WTC11 (cell line): Measurements from ENCODE around the gene FCHSD2. TPM values are rescaled to one million over a fixed set of nuclear protein-coding genes. Genes with fewer than 3 reads are reported as not detected.

ENCODE experiments used
- ATAC-seq: fragments of 200-7000 bp; cut with Tn5 transposase; 2 replicates; pipeline ENCODE4 v1.10.0; 2021; ENCODE audit warnings: mild to moderate bottlenecking, moderate library complexity
- CTCF ChIA-PET: fragments of 300-600 bp; sonication (Branson Sonifier 250); formaldehyde crosslinking; loops from one replicate; lab custom pipeline; 2021; ENCODE audit warnings: antibody characterized with exemption; lab: Charles Lee
- POLR2A ChIA-PET: fragments of 350-600 bp; sonication (Branson Sonifier 250); formaldehyde crosslinking; loops from one replicate; lab custom pipeline; 2021; ENCODE audit warnings: antibody characterized with exemption; lab: Charles Lee
- DNase-seq: peaks from one replicate; pipeline ENCODE4 v3.0.0; 2021; ENCODE audit warnings: low spot score
- H3K27ac Mint-ChIP-seq: 2 replicates; pipeline ENCODE4 v1.8.0; 2021; ENCODE audit warnings: mixed read lengths
- H3K27me3 Mint-ChIP-seq: 2 replicates; pipeline ENCODE4 v1.8.0; 2021; ENCODE audit warnings: low read depth, mild to moderate bottlenecking, moderate library complexity, mixed read lengths
- H3K36me3 Mint-ChIP-seq: 2 replicates; pipeline ENCODE4 v1.8.0; 2021; ENCODE audit warnings: mixed read lengths
- H3K4me1 Mint-ChIP-seq: 2 replicates; pipeline ENCODE4 v1.8.0; 2022; ENCODE audit warnings: mixed read lengths
- H3K4me3 Mint-ChIP-seq: 2 replicates; pipeline ENCODE4 v1.8.0; 2021; ENCODE audit warnings: mild to moderate bottlenecking, moderate library complexity, mixed read lengths
- H3K9me3 Mint-ChIP-seq: 2 replicates; pipeline ENCODE4 v1.8.0; 2021; ENCODE audit warnings: mixed read lengths
- CREB1 ChIP-seq: sonication (generic); formaldehyde crosslinking; IDR thresholded peaks from 2 replicates; pipeline ENCODE4 v1.8.0; 2023; ENCODE audit warnings: mild to moderate bottlenecking, missing genetic modification reagents
- EMX1 ChIP-seq: fragments of 250-450 bp; sonication (Bioruptor Pico); IDR thresholded peaks from 2 replicates; pipeline ENCODE4 v1.8.0; 2021; ENCODE audit warnings: mild to moderate bottlenecking
- ETV6 ChIP-seq: sonication (generic); formaldehyde crosslinking; IDR thresholded peaks from 2 replicates; pipeline ENCODE4 v1.8.1; 2022; ENCODE audit warnings: mild to moderate bottlenecking, missing genetic modification reagents
- FOXK1 ChIP-seq: sonication (generic); formaldehyde crosslinking; IDR thresholded peaks from 2 replicates; pipeline ENCODE4 v1.8.0; 2022; ENCODE audit warnings: mild to moderate bottlenecking, moderate library complexity, missing genetic modification reagents
- NR3C1 ChIP-seq: sonication (generic); formaldehyde crosslinking; conservative IDR thresholded peaks from 2 replicates; pipeline ENCODE4 v1.8.1; 2023; ENCODE audit warnings: low read depth, mild to moderate bottlenecking, missing genetic modification reagents
- SMAD3 ChIP-seq: sonication (generic); formaldehyde crosslinking; IDR thresholded peaks from 2 replicates; pipeline ENCODE4 v1.8.0; 2022; ENCODE audit warnings: missing genetic modification reagents, mild to moderate bottlenecking, borderline replicate concordance
- SMAD4 ChIP-seq: sonication (generic); formaldehyde crosslinking; IDR thresholded peaks from 2 replicates; pipeline ENCODE4 v1.8.0; 2022; ENCODE audit warnings: mild to moderate bottlenecking, missing genetic modification reagents
- SOX15 ChIP-seq: fragments of 250-450 bp; sonication (Bioruptor Pico); IDR thresholded peaks from 2 replicates; pipeline ENCODE4 v1.9.0; 2021; ENCODE audit warnings: mild to moderate bottlenecking
- SP1 ChIP-seq: sonication (generic); formaldehyde crosslinking; conservative IDR thresholded peaks from 2 replicates; pipeline ENCODE4 v1.8.1; 2022; ENCODE audit warnings: missing genetic modification reagents
- ZNF138 ChIP-seq: sonication (generic); formaldehyde crosslinking; conservative IDR thresholded peaks from 2 replicates; pipeline ENCODE4 v1.8.1; 2022; ENCODE audit warnings: mild to moderate bottlenecking, moderate library complexity, missing genetic modification reagents
- ZNF219 ChIP-seq: sonication (generic); formaldehyde crosslinking; IDR thresholded peaks from 2 replicates; pipeline ENCODE4 v1.8.0; 2023; ENCODE audit warnings: missing genetic modification reagents, mild to moderate bottlenecking, borderline replicate concordance
- ZNF317 ChIP-seq: sonication (generic); formaldehyde crosslinking; IDR thresholded peaks from 2 replicates; pipeline ENCODE4 v1.8.1; 2023; ENCODE audit warnings: low read depth, mild to moderate bottlenecking, moderate library complexity, missing genetic modification reagents, borderline replicate concordance
- ZNF416 ChIP-seq: fragments of 250-450 bp; sonication (Bioruptor Pico); IDR thresholded peaks from 2 replicates; pipeline ENCODE4 v1.9.0; 2021; ENCODE audit warnings: mild to moderate bottlenecking, inconsistent platforms
- ZNF671 ChIP-seq: fragments of 250-450 bp; sonication (Bioruptor Pico); IDR thresholded peaks from 2 replicates; pipeline ENCODE4 v1.8.0; 2021; ENCODE audit warnings: mild to moderate bottlenecking
- total RNA-seq: library from RNA; stranded (reverse); gene quantifications from 3 replicates; pipeline ENCODE4 v1.2.3, GENCODE V29; 2021
- TF ChIP-seq, protein P1 (sequence below): sonication (generic); formaldehyde crosslinking; IDR thresholded peaks from 2 replicates; pipeline ENCODE4 v1.8.1; 2023; ENCODE audit warnings: mild to moderate bottlenecking, missing genetic modification reagents
- TF ChIP-seq, protein P2 (sequence below): sonication (generic); formaldehyde crosslinking; conservative IDR thresholded peaks from 2 replicates; pipeline ENCODE4 v1.8.1; 2023; ENCODE audit warnings: mild to moderate bottlenecking, low read depth, missing genetic modification reagents, moderate library complexity
- TF ChIP-seq, protein P3 (sequence below): fragments of 250-450 bp; sonication (Bioruptor Pico); IDR thresholded peaks from 2 replicates; pipeline ENCODE4 v2.1.2; 2022; ENCODE audit warnings: mild to moderate bottlenecking, moderate library complexity
- TF ChIP-seq, protein P4 (sequence below): fragments of 250-450 bp; sonication (Bioruptor Pico); IDR thresholded peaks from 2 replicates; pipeline ENCODE4 v1.9.0; 2021; ENCODE audit warnings: mild to moderate bottlenecking, borderline replicate concordance
- TF ChIP-seq, protein P5 (sequence below): sonication (generic); formaldehyde crosslinking; IDR thresholded peaks from 2 replicates; pipeline ENCODE4 v1.8.0; 2022; ENCODE audit warnings: mild to moderate bottlenecking, missing genetic modification reagents
- TF ChIP-seq, protein P6 (sequence below): sonication (generic); formaldehyde crosslinking; IDR thresholded peaks from 2 replicates; pipeline ENCODE4 v1.8.1; 2023; ENCODE audit warnings: mild to moderate bottlenecking, missing genetic modification reagents, moderate library complexity
- TF ChIP-seq, protein P7 (sequence below): sonication (generic); formaldehyde crosslinking; IDR thresholded peaks from 2 replicates; pipeline ENCODE4 v1.8.1; 2022; ENCODE audit warnings: missing genetic modification reagents, borderline replicate concordance

FCHSD2 gene
- total RNA-seq, 1 experiment from 2014 or later, result 10.1 TPM

DNA sequence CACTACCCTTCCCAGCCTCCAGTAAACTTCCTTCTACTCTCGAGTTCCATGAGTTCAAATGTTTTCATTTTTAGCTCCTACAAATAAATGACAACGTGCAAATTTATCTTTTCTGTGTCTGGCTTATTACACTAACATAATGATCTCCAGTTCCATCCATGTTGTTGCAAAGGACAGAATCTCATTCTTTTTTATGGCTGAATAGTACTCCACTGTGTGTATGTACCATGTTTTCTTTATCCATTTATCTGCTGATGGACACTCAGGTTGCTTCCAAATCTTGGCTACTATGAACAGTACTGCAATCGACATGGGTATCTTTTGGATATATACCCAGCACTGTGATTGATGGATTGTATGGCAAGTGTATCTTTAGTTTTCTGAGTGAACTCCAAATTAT, 34.5 kb downstream of the FCHSD2 start:
- POLR2A ChIA-PET, result no interaction called here
- no peak for TF ChIP-seq EMX1
- TF ChIP-seq, protein P1, sequence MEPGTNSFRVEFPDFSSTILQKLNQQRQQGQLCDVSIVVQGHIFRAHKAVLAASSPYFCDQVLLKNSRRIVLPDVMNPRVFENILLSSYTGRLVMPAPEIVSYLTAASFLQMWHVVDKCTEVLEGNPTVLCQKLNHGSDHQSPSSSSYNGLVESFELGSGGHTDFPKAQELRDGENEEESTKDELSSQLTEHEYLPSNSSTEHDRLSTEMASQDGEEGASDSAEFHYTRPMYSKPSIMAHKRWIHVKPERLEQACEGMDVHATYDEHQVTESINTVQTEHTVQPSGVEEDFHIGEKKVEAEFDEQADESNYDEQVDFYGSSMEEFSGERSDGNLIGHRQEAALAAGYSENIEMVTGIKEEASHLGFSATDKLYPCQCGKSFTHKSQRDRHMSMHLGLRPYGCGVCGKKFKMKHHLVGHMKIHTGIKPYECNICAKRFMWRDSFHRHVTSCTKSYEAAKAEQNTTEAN (CRISPR knock-in tag), result no peak
- TF ChIP-seq, protein P2, sequence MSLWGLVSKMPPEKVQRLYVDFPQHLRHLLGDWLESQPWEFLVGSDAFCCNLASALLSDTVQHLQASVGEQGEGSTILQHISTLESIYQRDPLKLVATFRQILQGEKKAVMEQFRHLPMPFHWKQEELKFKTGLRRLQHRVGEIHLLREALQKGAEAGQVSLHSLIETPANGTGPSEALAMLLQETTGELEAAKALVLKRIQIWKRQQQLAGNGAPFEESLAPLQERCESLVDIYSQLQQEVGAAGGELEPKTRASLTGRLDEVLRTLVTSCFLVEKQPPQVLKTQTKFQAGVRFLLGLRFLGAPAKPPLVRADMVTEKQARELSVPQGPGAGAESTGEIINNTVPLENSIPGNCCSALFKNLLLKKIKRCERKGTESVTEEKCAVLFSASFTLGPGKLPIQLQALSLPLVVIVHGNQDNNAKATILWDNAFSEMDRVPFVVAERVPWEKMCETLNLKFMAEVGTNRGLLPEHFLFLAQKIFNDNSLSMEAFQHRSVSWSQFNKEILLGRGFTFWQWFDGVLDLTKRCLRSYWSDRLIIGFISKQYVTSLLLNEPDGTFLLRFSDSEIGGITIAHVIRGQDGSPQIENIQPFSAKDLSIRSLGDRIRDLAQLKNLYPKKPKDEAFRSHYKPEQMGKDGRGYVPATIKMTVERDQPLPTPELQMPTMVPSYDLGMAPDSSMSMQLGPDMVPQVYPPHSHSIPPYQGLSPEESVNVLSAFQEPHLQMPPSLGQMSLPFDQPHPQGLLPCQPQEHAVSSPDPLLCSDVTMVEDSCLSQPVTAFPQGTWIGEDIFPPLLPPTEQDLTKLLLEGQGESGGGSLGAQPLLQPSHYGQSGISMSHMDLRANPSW (CRISPR knock-in tag), result no peak
- no peak for TF ChIP-seq ETV6
- TF ChIP-seq, protein P3, sequence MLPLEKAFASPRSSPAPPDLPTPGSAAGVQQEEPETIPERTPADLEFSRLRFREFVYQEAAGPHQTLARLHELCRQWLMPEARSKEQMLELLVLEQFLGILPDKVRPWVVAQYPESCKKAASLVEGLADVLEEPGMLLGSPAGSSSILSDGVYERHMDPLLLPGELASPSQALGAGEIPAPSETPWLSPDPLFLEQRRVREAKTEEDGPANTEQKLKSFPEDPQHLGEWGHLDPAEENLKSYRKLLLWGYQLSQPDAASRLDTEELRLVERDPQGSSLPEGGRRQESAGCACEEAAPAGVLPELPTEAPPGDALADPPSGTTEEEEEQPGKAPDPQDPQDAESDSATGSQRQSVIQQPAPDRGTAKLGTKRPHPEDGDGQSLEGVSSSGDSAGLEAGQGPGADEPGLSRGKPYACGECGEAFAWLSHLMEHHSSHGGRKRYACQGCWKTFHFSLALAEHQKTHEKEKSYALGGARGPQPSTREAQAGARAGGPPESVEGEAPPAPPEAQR, result no peak
- TF ChIP-seq ZNF317 (CRISPR knock-in tag), result no peak
- no peak for TF ChIP-seq ZNF219 (CRISPR knock-in tag)
- TF ChIP-seq, protein P4, sequence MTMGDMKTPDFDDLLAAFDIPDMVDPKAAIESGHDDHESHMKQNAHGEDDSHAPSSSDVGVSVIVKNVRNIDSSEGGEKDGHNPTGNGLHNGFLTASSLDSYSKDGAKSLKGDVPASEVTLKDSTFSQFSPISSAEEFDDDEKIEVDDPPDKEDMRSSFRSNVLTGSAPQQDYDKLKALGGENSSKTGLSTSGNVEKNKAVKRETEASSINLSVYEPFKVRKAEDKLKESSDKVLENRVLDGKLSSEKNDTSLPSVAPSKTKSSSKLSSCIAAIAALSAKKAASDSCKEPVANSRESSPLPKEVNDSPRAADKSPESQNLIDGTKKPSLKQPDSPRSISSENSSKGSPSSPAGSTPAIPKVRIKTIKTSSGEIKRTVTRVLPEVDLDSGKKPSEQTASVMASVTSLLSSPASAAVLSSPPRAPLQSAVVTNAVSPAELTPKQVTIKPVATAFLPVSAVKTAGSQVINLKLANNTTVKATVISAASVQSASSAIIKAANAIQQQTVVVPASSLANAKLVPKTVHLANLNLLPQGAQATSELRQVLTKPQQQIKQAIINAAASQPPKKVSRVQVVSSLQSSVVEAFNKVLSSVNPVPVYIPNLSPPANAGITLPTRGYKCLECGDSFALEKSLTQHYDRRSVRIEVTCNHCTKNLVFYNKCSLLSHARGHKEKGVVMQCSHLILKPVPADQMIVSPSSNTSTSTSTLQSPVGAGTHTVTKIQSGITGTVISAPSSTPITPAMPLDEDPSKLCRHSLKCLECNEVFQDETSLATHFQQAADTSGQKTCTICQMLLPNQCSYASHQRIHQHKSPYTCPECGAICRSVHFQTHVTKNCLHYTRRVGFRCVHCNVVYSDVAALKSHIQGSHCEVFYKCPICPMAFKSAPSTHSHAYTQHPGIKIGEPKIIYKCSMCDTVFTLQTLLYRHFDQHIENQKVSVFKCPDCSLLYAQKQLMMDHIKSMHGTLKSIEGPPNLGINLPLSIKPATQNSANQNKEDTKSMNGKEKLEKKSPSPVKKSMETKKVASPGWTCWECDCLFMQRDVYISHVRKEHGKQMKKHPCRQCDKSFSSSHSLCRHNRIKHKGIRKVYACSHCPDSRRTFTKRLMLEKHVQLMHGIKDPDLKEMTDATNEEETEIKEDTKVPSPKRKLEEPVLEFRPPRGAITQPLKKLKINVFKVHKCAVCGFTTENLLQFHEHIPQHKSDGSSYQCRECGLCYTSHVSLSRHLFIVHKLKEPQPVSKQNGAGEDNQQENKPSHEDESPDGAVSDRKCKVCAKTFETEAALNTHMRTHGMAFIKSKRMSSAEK (CRISPR knock-in tag), result no peak
- TF ChIP-seq ZNF138 (CRISPR knock-in tag), result no peak
- TF ChIP-seq SOX15 (CRISPR knock-in tag), result no peak
- TF ChIP-seq ZNF416 (CRISPR knock-in tag), result no peak
- TF ChIP-seq, protein P5, sequence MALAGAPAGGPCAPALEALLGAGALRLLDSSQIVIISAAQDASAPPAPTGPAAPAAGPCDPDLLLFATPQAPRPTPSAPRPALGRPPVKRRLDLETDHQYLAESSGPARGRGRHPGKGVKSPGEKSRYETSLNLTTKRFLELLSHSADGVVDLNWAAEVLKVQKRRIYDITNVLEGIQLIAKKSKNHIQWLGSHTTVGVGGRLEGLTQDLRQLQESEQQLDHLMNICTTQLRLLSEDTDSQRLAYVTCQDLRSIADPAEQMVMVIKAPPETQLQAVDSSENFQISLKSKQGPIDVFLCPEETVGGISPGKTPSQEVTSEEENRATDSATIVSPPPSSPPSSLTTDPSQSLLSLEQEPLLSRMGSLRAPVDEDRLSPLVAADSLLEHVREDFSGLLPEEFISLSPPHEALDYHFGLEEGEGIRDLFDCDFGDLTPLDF (CRISPR knock-in tag), result no peak
- TF ChIP-seq SMAD3 (CRISPR knock-in tag), result no peak
- TF ChIP-seq, protein P6, sequence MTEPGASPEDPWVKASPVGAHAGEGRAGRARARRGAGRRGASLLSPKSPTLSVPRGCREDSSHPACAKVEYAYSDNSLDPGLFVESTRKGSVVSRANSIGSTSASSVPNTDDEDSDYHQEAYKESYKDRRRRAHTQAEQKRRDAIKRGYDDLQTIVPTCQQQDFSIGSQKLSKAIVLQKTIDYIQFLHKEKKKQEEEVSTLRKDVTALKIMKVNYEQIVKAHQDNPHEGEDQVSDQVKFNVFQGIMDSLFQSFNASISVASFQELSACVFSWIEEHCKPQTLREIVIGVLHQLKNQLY (CRISPR knock-in tag), result no peak
- H3K4me3 Mint-ChIP-seq, result no peak overlapping the region
- no peaks in the 10 kb centered on the region for H3K27me3 Mint-ChIP-seq
- H3K27ac Mint-ChIP-seq, result no peak overlapping the region
- CTCF ChIA-PET, result no interaction called here
- H3K36me3 Mint-ChIP-seq, result no peaks in the 10 kb centered on the region
- H3K4me1 Mint-ChIP-seq, result no peaks in the 10 kb centered on the region
- ATAC-seq, result no peak
- no peak for DNase-seq
- peaks cover 28% of the 10 kb centered on the region for H3K9me3 Mint-ChIP-seq

DNA sequence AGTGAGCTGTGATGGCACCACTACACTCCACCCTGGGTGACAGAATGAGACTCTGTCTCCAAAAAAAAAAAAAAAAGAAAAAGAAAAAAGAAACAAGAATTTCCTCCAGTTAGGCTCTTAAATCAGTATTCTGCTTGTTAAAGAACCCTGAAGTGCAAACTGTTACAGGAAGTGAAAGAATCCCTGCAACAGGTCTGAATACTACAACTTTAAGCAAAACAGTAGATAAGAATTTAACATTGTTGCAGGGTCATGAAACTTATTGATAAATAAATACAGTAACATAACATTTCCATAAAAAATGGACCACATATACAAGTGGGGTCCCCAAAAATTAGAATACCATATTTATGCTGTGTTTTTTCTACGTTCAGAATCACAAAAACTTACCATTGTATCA, 35.8 kb downstream of the FCHSD2 start:
- H3K36me3 Mint-ChIP-seq, result no peaks in the 10 kb centered on the region
- ChIA-PET CTCF (no interaction called here), POLR2A (no interaction called here)
- H3K4me1 Mint-ChIP-seq, result no peaks in the 10 kb centered on the region; the same call in 1 of the 2 replicates
- DNase-seq, result no peak
- H3K27ac Mint-ChIP-seq, result no peak overlapping the region
- H3K27me3 Mint-ChIP-seq, result no peaks in the 10 kb centered on the region
- ATAC-seq, result no peak
- H3K9me3 Mint-ChIP-seq, result peaks cover 28% of the 10 kb centered on the region
- H3K4me3 Mint-ChIP-seq, result no peak overlapping the region
- TF ChIP-seq, protein P5 (CRISPR knock-in tag), result no peak
- no peak for TF ChIP-seq CREB1 (CRISPR knock-in tag)
- no peak for TF ChIP-seq ZNF317 (CRISPR knock-in tag)
- no peak for TF ChIP-seq ZNF671
- TF ChIP-seq SP1 (CRISPR knock-in tag), result no peak
- TF ChIP-seq SMAD4 (CRISPR knock-in tag), result no peak
- no peak for TF ChIP-seq NR3C1 (CRISPR knock-in tag)
- no peak for TF ChIP-seq FOXK1 (CRISPR knock-in tag)
- TF ChIP-seq, protein P7, sequence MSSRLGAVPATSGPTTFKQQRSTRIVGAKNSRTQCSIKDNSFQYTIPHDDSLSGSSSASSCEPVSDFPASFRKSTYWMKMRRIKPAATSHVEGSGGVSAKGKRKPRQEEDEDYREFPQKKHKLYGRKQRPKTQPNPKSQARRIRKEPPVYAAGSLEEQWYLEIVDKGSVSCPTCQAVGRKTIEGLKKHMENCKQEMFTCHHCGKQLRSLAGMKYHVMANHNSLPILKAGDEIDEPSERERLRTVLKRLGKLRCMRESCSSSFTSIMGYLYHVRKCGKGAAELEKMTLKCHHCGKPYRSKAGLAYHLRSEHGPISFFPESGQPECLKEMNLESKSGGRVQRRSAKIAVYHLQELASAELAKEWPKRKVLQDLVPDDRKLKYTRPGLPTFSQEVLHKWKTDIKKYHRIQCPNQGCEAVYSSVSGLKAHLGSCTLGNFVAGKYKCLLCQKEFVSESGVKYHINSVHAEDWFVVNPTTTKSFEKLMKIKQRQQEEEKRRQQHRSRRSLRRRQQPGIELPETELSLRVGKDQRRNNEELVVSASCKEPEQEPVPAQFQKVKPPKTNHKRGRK, result no peak
